Testis (tissue), 2 donors: Measurements from ENCODE around the gene PRKAR1B.

Source experiments
- POLR2A ChIP-seq: fragments of 450-650 bp; IDR thresholded peaks from one replicate; pipeline ENCODE4 v1.6.1; 2017; ENCODE audit warnings: antibody characterized with exemption, mild to moderate bottlenecking, moderate library complexity
- TF ChIP-seq, protein P1 (sequence below), 3 experiments: fragments of 450-650 bp in 2 of 3; fragments of 200-600 bp in 1 of 3; sonication (generic) in 1 of 3; IDR thresholded peaks; one replicate each; pipeline ENCODE4 v1.5.1; 2016 to 2019; ENCODE audit warnings: antibody characterized with exemption in 3 of 3, mild to moderate bottlenecking in 2 of 3, moderate library complexity in 1 of 3

DNA sequence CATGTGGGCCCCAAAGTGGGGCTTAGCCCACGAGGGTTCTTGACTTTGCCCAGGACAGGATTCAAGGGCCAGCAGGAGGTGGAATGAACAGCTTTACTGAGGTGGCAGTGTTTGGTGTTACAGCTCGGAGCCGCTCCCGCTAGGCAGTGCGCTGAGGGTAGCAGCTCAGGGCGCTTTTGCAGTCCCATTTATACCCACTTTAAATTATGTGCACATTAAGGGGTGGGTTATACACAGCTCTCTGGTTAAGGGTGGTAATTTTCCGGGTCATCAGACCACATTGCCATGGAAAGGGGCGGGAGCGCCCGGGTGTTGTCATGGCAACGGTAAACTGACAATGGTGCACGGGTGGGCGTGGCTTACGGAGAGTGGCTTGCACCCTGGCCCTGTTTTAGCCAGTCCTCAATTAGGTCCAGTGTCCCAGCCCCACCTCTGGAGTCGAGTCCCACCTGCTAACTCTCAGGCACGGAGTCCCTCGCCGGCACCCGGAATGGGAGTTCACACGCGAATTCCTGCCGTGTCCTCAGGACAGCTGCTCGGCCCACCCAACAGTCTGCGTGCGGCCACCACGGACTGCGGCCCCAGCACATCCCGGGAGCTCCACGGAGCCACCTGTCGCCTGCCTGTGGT lies 149.2 kb downstream of the PRKAR1B start:
- TF ChIP-seq, protein P1, sequence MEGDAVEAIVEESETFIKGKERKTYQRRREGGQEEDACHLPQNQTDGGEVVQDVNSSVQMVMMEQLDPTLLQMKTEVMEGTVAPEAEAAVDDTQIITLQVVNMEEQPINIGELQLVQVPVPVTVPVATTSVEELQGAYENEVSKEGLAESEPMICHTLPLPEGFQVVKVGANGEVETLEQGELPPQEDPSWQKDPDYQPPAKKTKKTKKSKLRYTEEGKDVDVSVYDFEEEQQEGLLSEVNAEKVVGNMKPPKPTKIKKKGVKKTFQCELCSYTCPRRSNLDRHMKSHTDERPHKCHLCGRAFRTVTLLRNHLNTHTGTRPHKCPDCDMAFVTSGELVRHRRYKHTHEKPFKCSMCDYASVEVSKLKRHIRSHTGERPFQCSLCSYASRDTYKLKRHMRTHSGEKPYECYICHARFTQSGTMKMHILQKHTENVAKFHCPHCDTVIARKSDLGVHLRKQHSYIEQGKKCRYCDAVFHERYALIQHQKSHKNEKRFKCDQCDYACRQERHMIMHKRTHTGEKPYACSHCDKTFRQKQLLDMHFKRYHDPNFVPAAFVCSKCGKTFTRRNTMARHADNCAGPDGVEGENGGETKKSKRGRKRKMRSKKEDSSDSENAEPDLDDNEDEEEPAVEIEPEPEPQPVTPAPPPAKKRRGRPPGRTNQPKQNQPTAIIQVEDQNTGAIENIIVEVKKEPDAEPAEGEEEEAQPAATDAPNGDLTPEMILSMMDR (IDR thresholded peaks at IDR 0.05), result no peak
- no peak for TF ChIP-seq POLR2A
